Loucy (cell line): ENCODE data around the gene FANCI.

ENCODE experiments used
- CTCF ChIP-seq: fragments of 200-600 bp; sonication (generic); conservative IDR thresholded peaks from 2 replicates; pipeline ENCODE4 v1.5.1; 2014; ENCODE audit warnings: mild to moderate bottlenecking, antibody characterized with exemption, low read length
- EZH2phosphoT487 ChIP-seq: fragments of 200-600 bp; IDR thresholded peaks from 2 replicates; pipeline ENCODE4 v1.6.1; 2018; ENCODE audit warnings: antibody characterized with exemption, mild to moderate bottlenecking, moderate library complexity, borderline replicate concordance

GRCh38 chr15:89358435-89358754 lies 114.6 kb downstream of the FANCI start:
- TF ChIP-seq CTCF (no peak), EZH2phosphoT487 (no peak)
